Measurements from ENCODE around the gene TMEM272. TPM values are rescaled to one million over a fixed set of nuclear protein-coding genes. Genes with fewer than 3 reads are reported as not detected.

TMEM272 gene
- total and polyA plus RNA-seq, 2 experiments from 2014 or later: 0.11 to 0.76 TPM

DNA sequence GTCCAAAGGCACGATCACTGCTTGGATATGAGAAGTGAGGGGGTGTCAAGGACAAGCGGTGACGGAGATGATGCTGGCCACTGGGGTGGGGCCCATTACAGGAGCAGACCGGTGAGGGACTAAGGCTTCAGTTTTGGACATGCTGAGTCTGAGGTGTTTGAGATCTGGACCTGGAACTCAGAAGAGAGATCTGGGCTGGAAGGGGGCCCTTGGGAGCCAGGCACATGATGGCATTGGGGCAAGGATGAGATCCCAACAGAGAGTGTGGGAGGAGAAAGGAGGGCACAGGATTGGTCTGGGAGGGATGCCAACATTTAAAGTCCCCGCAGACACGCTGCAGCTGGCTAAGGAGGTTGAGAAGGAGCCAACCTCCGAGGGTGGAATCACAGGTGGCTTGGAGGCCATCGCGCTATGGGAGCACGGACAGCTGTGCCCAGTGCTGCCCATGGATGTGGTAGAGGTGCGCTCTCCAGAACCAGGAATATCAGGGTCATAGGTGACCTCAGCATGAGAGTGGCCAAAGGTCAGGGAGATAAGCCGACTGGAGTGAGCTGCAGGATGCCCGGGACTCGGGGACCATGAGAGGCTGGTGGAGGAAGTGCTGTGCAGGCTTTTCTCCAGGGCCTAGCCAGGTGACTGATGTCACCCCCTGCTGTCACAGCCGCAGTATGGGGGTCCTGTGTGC, 62.8 kb downstream of the TMEM272 start:
- no peaks in the 10 kb centered on the region for H3K4me1 ChIP-seq (ENCODE audit: insufficient read depth)
- H3K27ac ChIP-seq (ENCODE audit: low read depth): no peak overlapping the region
- no peak for DNase-seq (ENCODE audit: low spot score)
- H3K36me3 ChIP-seq (ENCODE audit: insufficient read depth): no peaks in the 10 kb centered on the region
- H3K79me2 ChIP-seq (replicated peaks; ENCODE audit: insufficient read depth): no peaks in the 10 kb centered on the region
- H3K27me3 Mint-ChIP-seq (ENCODE audit: insufficient read depth, low read depth, poor library complexity): peaks cover 13% of the 10 kb centered on the region
- no peak overlapping the region; the same call in 2 of the 3 replicates for H3K4me3 Mint-ChIP-seq
- H3K27me3 ChIP-seq (ENCODE audit: insufficient read depth): no peaks in the 10 kb centered on the region
- peak overlapping the region; percentile 74; the same call in 1 of the 2 replicates for H3K27ac Mint-ChIP-seq
- no peaks in the 10 kb centered on the region for H3K9me2 ChIP-seq (ENCODE audit: insufficient read depth)
- no peak overlapping the region for H2AFZ ChIP-seq
- peaks cover 17% of the 10 kb centered on the region for H3K4me1 Mint-ChIP-seq
- no peaks in the 10 kb centered on the region for H4K20me1 ChIP-seq (replicated peaks; ENCODE audit: insufficient read depth)
- H3K36me3 Mint-ChIP-seq (ENCODE audit: low read depth): no peaks in the 10 kb centered on the region
- no peak overlapping the region for H3K4me2 ChIP-seq
- no peaks in the 10 kb centered on the region for H3K9me3 Mint-ChIP-seq
- TF ChIP-seq, protein P1, sequence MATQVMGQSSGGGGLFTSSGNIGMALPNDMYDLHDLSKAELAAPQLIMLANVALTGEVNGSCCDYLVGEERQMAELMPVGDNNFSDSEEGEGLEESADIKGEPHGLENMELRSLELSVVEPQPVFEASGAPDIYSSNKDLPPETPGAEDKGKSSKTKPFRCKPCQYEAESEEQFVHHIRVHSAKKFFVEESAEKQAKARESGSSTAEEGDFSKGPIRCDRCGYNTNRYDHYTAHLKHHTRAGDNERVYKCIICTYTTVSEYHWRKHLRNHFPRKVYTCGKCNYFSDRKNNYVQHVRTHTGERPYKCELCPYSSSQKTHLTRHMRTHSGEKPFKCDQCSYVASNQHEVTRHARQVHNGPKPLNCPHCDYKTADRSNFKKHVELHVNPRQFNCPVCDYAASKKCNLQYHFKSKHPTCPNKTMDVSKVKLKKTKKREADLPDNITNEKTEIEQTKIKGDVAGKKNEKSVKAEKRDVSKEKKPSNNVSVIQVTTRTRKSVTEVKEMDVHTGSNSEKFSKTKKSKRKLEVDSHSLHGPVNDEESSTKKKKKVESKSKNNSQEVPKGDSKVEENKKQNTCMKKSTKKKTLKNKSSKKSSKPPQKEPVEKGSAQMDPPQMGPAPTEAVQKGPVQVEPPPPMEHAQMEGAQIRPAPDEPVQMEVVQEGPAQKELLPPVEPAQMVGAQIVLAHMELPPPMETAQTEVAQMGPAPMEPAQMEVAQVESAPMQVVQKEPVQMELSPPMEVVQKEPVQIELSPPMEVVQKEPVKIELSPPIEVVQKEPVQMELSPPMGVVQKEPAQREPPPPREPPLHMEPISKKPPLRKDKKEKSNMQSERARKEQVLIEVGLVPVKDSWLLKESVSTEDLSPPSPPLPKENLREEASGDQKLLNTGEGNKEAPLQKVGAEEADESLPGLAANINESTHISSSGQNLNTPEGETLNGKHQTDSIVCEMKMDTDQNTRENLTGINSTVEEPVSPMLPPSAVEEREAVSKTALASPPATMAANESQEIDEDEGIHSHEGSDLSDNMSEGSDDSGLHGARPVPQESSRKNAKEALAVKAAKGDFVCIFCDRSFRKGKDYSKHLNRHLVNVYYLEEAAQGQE (IDR thresholded peaks at IDR 0.05; ENCODE audit: unreplicated experiment): no peak
- TF ChIP-seq STAT1 (IDR thresholded peaks at IDR 0.05; ENCODE audit: unreplicated experiment) (no peak), ZNF331 (CRISPR knock-in tag; IDR thresholded peaks at IDR 0.05; ENCODE audit: low read depth) (no peak), EZH2 (IDR thresholded peaks at IDR 0.05; ENCODE audit: low read depth, unreplicated experiment) (no peak), CREB1 (CRISPR knock-in tag; IDR thresholded peaks at IDR 0.05; ENCODE audit: low read depth) (no peak)
- TF ChIP-seq, protein P2, sequence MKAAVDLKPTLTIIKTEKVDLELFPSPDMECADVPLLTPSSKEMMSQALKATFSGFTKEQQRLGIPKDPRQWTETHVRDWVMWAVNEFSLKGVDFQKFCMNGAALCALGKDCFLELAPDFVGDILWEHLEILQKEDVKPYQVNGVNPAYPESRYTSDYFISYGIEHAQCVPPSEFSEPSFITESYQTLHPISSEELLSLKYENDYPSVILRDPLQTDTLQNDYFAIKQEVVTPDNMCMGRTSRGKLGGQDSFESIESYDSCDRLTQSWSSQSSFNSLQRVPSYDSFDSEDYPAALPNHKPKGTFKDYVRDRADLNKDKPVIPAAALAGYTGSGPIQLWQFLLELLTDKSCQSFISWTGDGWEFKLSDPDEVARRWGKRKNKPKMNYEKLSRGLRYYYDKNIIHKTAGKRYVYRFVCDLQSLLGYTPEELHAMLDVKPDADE (IDR thresholded peaks at IDR 0.05): no peak
- no peaks in the 10 kb centered on the region for H3F3A ChIP-seq (replicated peaks; ENCODE audit: low read depth)
- H3K4me3 ChIP-seq: no peak overlapping the region
- no peak for ATAC-seq

DNA sequence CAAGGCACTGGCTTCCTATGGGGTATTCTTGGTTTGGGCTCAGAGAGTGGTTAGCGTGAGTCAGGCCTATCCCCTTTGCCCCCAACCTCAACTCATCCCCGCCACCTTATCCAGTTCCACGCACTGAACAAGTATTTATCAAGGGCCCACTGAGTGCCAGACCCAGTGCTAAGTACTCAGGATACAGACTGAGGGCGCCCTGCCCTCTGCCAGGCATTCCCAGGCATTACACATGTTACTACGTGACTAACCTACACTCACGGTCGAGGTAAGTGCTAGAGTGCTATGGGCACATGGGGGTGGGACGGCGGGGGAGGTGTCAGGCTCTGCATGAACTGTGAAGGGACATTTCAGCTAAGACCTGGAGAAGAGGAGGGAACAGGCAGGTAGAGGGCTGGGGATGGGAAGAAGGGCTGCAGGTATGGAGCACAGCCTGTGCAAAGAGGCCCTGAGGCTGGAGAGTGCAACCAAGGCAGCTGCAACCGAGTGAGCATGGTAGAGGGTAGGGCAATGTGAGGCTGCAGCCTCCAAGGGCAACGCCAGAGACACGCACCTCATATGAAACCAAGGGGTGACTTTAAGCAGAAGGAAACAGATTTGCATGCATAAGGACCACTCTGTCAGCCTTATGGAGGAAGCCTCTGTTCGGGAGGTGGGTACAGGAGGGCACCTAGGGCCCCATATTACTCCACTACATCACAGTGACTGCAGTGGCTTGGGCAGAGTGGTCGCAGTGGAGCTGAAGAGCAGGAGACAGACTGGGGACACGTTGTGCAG, 63.5 kb downstream of the TMEM272 start:
- Histone ChIP-seq H3K36me3 (ENCODE audit: insufficient read depth) (no peaks in the 10 kb centered on the region), H3K4me1 (ENCODE audit: insufficient read depth) (no peaks in the 10 kb centered on the region), H4K20me1 (replicated peaks; ENCODE audit: insufficient read depth) (no peaks in the 10 kb centered on the region), H3K79me2 (replicated peaks; ENCODE audit: insufficient read depth) (no peaks in the 10 kb centered on the region), H3K4me2 (no peak overlapping the region), H3K27me3 (ENCODE audit: insufficient read depth) (no peaks in the 10 kb centered on the region), H3K4me3 (no peak overlapping the region), H3K9me2 (ENCODE audit: insufficient read depth) (no peaks in the 10 kb centered on the region), H3F3A (replicated peaks; ENCODE audit: low read depth) (no peaks in the 10 kb centered on the region), H2AFZ (no peak overlapping the region), H3K27ac (ENCODE audit: low read depth) (no peak overlapping the region)
- Mint-ChIP-seq H3K36me3 (ENCODE audit: low read depth) (no peaks in the 10 kb centered on the region), H3K4me1 (peaks cover 15% of the 10 kb centered on the region), H3K4me3 (no peak overlapping the region), H3K27ac (no peak overlapping the region), H3K9me3 (no peaks in the 10 kb centered on the region), H3K27me3 (ENCODE audit: insufficient read depth, low read depth, poor library complexity) (peaks cover 13% of the 10 kb centered on the region)
- no peak for TF ChIP-seq ZNF114 (CRISPR knock-in tag; IDR thresholded peaks at IDR 0.05)
- TF ChIP-seq, protein P3, sequence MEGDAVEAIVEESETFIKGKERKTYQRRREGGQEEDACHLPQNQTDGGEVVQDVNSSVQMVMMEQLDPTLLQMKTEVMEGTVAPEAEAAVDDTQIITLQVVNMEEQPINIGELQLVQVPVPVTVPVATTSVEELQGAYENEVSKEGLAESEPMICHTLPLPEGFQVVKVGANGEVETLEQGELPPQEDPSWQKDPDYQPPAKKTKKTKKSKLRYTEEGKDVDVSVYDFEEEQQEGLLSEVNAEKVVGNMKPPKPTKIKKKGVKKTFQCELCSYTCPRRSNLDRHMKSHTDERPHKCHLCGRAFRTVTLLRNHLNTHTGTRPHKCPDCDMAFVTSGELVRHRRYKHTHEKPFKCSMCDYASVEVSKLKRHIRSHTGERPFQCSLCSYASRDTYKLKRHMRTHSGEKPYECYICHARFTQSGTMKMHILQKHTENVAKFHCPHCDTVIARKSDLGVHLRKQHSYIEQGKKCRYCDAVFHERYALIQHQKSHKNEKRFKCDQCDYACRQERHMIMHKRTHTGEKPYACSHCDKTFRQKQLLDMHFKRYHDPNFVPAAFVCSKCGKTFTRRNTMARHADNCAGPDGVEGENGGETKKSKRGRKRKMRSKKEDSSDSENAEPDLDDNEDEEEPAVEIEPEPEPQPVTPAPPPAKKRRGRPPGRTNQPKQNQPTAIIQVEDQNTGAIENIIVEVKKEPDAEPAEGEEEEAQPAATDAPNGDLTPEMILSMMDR (conservative IDR thresholded peaks at IDR 0.05; ENCODE audit: low read depth in 2 of 2): peak; percentile 58 to 70
- 0 out of 2 replicates have a peak, but pooled peaks have one; percentile 9 for TF ChIP-seq CREB1 (CRISPR knock-in tag; IDR thresholded peaks at IDR 0.05; ENCODE audit: low read depth)
- DNase-seq (ENCODE audit: low spot score) (peak; percentile 74), ATAC-seq (peak; percentile 89)

All from GM23338 (cell line).